ENCODE data around the gene ZNRF1.

DNA sequence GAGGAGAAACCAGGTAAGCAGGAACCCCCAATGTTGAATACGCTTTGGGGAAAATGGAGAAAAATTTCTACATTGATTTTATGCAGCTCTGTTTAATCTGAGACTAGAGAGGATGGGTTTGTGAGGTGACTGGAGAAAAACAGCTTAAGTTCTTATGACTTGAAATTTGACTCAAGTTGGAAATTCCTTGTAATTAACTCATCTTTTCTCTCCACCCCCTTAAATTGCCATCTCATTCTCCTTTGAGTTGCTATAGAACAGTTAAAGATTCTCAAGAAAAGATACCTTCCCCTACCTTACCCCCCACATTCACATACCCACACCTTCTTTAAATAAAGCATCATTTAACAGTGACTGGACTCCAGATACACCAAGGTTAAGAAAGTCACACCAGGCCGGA is 24.2 kb downstream of the ZNRF1 start:
- TF ChIP-seq, protein P1, sequence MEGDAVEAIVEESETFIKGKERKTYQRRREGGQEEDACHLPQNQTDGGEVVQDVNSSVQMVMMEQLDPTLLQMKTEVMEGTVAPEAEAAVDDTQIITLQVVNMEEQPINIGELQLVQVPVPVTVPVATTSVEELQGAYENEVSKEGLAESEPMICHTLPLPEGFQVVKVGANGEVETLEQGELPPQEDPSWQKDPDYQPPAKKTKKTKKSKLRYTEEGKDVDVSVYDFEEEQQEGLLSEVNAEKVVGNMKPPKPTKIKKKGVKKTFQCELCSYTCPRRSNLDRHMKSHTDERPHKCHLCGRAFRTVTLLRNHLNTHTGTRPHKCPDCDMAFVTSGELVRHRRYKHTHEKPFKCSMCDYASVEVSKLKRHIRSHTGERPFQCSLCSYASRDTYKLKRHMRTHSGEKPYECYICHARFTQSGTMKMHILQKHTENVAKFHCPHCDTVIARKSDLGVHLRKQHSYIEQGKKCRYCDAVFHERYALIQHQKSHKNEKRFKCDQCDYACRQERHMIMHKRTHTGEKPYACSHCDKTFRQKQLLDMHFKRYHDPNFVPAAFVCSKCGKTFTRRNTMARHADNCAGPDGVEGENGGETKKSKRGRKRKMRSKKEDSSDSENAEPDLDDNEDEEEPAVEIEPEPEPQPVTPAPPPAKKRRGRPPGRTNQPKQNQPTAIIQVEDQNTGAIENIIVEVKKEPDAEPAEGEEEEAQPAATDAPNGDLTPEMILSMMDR (IDR thresholded peaks at IDR 0.05), result no peak
- no peak for TF ChIP-seq EP300 (IDR thresholded peaks at IDR 0.05)

All from stomach (tissue), 4 donors.